Ectodermal cell (in vitro differentiated cells): Measurements from ENCODE around the gene STIP1.
"Not testable (repeated sequence)": the region's sequence is repeated elsewhere in the genome, so short reads cannot be mapped to it uniquely, and the experiment has no call there.

Source experiments
- H3K27ac ChIP-seq: 2 replicates; pipeline ENCODE4 v1.7.0; 2013; ENCODE audit warnings: mild to moderate bottlenecking, low read depth, low read length; ENCODE audit not compliant: insufficient read depth, poor library complexity, severe bottlenecking
- H3K27me3 ChIP-seq: 2 replicates; pipeline ENCODE4 v1.7.0; 2013; ENCODE audit warnings: mild to moderate bottlenecking, low read length; ENCODE audit not compliant: insufficient read depth, control insufficient read depth, poor library complexity, severe bottlenecking
- H3K36me3 ChIP-seq: one replicate; pipeline ENCODE4 v1.7.0; 2013; ENCODE audit warnings: low read length; ENCODE audit not compliant: control insufficient read depth, insufficient read depth
- H3K4me1 ChIP-seq: one replicate; pipeline ENCODE4 v1.7.0; 2013; ENCODE audit warnings: low read length; ENCODE audit not compliant: control insufficient read depth, insufficient read depth
- H3K4me3 ChIP-seq: 2 replicates; pipeline ENCODE4 v1.7.0; 2013; ENCODE audit warnings: low read depth, low read length, control low read depth; ENCODE audit not compliant: insufficient read depth
- H3K9me3 ChIP-seq: 2 replicates; pipeline ENCODE4 v1.7.0; 2013; ENCODE audit warnings: mild to moderate bottlenecking, low read length, moderate library complexity; ENCODE audit not compliant: control insufficient read depth
- WGBS, 2 experiments: methylation state at CpG; one replicate each; pipeline ENCODE4 v1.1.7; 2013; ENCODE audit warnings: missing lambda C conversion rate in 2 of 2; 5-methylcytosine and 5-hydroxymethylcytosine counted together

The STIP1 gene

DNA sequence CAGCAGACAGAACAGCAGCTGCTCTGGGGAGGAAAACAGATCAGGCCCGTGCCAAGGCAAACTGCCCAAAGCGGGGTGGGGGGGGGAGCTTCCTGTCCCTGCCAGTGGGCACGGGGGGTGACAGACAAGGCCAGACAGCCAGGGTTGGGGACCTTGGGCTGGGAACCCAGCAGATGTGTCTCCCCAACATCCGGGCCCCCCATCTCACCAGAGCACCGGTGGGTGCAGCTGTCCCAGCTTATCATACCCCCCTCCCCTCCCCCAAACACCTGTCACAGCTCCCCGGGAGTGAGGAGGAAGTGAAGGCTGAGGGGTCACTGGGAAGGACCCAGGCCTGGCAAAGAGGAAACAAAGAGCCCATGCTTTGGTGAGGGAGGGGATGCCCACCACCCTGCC, 59.4 kb downstream of the STIP1 start:
- no peak overlapping the region for H3K27ac ChIP-seq
- H3K4me1 ChIP-seq = peaks cover 26% of the 10 kb centered on the region

GRCh38 chr11:64245797-64246620, 60.0 kb downstream of the STIP1 start:
- no peak overlapping the region for H3K27ac ChIP-seq
- H3K36me3 ChIP-seq = peaks cover 5% of the 10 kb centered on the region
- H3K9me3 ChIP-seq = no peaks in the 10 kb centered on the region
- peak overlapping the region; percentile 76 for H3K4me3 ChIP-seq
- H3K27me3 ChIP-seq = peaks cover 10% of the 10 kb centered on the region
- WGBS, 2 experiments = 1% methylated on average over 46 of the region's 46 CpGs
- H3K4me1 ChIP-seq = peaks cover 32% of the 10 kb centered on the region

More for the DNA sequence above, 59.4 kb downstream of the STIP1 start:
- WGBS, 2 experiments = 39 to 47% methylated on average over 4 to 6 of the region's 6 CpGs
- peaks cover 7% of the 10 kb centered on the region for H3K27me3 ChIP-seq
- H3K9me3 ChIP-seq = no peaks in the 10 kb centered on the region
- H3K36me3 ChIP-seq = peaks cover 5% of the 10 kb centered on the region
- H3K4me3 ChIP-seq = peak overlapping the region; percentile 76

DNA sequence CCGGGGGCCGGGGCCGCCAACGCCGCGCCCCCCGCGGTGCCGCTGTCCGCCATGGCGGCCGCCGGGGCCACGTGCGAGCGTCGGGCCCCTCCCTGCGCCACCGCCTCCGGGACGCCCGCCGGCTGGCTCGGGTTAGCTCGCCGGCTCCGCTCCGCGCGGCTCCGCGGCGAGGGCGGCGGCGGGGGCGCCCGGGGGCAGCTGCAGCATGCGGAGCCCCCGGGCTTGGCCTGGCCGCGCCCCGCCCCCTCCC, 60.6 kb downstream of the STIP1 start:
- peaks cover 10% of the 10 kb centered on the region for H3K27me3 ChIP-seq
- 0% methylated on average over 43 of the region's 43 CpGs for WGBS, 2 experiments
- H3K27ac ChIP-seq, H3K9me3 ChIP-seq, H3K36me3 ChIP-seq: not testable (repeated sequence)
- H3K4me1 ChIP-seq = peaks cover 32% of the 10 kb centered on the region
- H3K4me3 ChIP-seq = peak overlapping the region; percentile 77

GRCh38 chr11:64246871-64247728, 61.1 kb downstream of the STIP1 start, which contains the start of gene PPP1R14B:
PPP1R14B (minus strand) TSS chr11:64246943; CDS start chr11:64246673, 270 bp downstream.
- peaks cover 31% of the 10 kb centered on the region for H3K4me1 ChIP-seq
- H3K4me3 ChIP-seq = peak within 1 kb of the TSS; percentile 77
- peaks cover 10% of the 10 kb centered on the region for H3K27me3 ChIP-seq
- WGBS, 2 experiments = 0% methylated on average over 69 to 74 of the region's 74 CpGs
- H3K9me3 ChIP-seq = no peaks in the 10 kb centered on the region
- H3K36me3 ChIP-seq = peaks cover 5% of the 10 kb centered on the region
- H3K27ac ChIP-seq = peak within 1 kb of the TSS; percentile 86

DNA sequence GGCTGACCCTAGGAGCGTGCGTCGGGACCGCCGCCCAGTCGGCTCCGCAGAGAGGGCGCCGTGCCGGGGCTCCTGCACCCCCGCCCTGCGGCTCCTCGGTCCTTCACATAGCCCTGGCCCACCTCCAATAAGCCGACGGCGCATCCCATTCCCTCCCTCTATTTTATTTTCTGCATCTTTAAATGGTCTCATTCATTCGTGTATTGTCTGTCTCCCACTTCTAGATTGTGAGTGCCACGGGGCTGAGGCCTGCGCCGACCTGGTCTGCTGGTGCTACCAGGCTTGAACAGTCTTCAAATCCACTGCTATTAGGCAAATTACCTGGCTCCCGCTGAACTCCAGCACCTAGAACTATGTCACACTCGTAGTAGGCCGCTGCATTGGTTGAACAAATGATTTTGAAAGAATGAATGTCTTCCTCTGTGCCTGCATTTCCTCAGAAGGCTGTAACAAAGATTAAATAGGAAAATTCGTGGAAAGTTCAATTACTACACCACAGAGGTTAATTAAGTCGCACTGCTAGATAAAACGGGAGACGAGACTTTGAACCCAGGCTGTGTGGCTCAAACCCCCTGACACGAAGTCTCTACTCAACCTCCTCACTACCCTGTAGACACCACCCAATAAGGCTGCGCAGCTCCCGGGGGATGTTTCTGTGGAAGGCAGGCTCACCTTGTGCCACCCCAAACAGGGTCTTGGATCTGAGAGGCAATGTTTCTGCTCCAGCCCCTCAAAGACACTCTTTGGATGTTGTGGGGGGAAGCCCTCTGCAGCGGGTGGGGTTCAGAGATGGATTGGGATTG, 62.0 kb downstream of the STIP1 start:
- WGBS, 2 experiments = 41% methylated on average over 31 of the region's 31 CpGs
- H3K4me1 ChIP-seq = peaks cover 27% of the 10 kb centered on the region
- H3K27ac ChIP-seq = no peak overlapping the region
- peaks cover 10% of the 10 kb centered on the region for H3K27me3 ChIP-seq
- no peaks in the 10 kb centered on the region for H3K9me3 ChIP-seq
- peak overlapping the region; percentile 77 for H3K4me3 ChIP-seq
- H3K36me3 ChIP-seq = peaks cover 5% of the 10 kb centered on the region

DNA sequence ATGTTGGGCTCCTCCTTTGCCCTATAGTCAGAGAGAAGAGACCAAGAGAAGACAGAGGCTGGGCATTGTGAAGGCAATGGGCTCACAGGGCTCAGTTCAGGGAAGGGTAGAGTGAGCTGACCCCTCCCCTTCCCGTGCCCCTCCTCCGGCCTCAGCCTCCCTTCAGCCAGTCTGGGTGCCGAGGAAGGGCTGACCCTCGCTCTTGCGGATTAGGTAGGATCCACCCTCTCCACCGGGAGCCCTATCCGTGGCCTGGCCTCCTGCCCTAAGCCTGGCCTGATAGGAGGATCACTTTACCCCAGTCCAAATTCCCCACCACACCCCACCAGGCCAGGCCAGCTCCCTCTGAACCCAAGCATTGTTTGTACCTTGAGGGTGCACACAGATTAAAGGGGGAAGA, 62.6 kb downstream of the STIP1 start:
- Histone ChIP-seq H3K9me3 (no peaks in the 10 kb centered on the region), H3K27ac (no peak overlapping the region), H3K4me3 (no peak overlapping the region), H3K27me3 (peaks cover 10% of the 10 kb centered on the region), H3K36me3 (peaks cover 1% of the 10 kb centered on the region), H3K4me1 (peaks cover 27% of the 10 kb centered on the region)
- WGBS, 2 experiments = 33 to 41% methylated on average over 7 of the region's 7 CpGs

DNA sequence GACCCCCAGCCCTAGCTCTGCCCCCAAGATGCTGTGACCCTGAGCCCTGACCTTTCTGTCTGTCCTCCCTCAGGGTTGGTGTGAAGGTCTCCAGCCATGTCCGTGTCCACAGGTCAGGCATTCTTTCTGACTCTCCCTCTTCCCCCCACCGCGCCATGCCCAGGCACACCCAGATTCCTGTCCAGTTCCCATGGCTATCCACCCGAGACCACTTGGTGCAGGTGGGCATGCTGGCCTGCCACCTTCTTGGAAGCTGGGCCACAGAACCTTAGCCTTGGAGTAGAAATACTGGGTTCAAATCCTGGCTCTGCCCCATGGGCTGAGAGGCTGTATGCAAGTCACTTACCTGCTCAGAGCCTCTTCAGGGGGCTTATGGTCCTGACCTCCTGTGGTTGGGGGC, 63.1 kb downstream of the STIP1 start:
- Histone ChIP-seq H3K36me3 (no peaks in the 10 kb centered on the region), H3K4me3 (no peak overlapping the region), H3K9me3 (no peaks in the 10 kb centered on the region), H3K27ac (no peak overlapping the region), H3K4me1 (peaks cover 27% of the 10 kb centered on the region), H3K27me3 (peaks cover 10% of the 10 kb centered on the region)
- 84 to 92% methylated on average over 4 of the region's 4 CpGs for WGBS, 2 experiments

- Histone ChIP-seq H3K4me1 (peaks cover 27% of the 10 kb centered on the region), H3K36me3 (no peaks in the 10 kb centered on the region), H3K27me3 (peaks cover 10% of the 10 kb centered on the region), H3K9me3 (no peaks in the 10 kb centered on the region), H3K27ac (no peak overlapping the region), H3K4me3 (peak overlapping the region; percentile 70)
- WGBS, 2 experiments = 65 to 71% methylated on average over 8 of the region's 8 CpGs
Observed at GRCh38 chr11:64249563-64250414, 63.8 kb downstream of the STIP1 start.

DNA sequence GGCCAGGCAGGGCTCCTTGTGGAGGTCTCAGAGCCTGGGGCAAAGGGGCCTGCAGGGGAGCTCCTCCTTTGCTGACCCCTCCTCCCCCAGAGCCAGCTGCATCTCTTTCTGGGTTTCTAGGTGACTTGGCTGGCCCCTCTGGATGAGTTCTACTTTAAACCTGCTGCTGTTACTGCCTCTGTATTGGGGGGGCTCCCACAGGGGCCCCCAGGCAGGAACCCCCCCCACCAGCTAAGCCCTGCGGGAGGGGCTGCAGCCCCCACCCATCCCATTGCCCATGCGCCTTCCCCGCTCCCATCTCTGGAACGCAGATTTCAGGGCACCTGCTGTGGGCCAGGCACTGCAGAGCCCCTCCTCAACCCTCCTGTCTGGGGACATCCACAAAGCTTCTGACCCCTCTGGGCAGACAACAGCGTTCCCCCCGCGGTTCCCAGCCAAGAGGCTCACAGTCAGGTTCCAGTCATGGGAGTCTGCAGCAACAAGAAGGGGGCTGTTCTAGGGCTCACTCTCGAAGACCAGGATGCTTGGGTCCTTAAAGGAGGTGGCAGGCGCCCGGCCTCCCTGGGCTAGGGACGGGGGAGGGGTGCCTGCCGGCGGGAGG, 64.5 kb downstream of the STIP1 start:
- WGBS, 2 experiments = 3 to 4% methylated on average over 13 of the region's 13 CpGs
- no peaks in the 10 kb centered on the region for H3K9me3 ChIP-seq
- peak overlapping the region; percentile 70 for H3K4me3 ChIP-seq
- no peaks in the 10 kb centered on the region for H3K36me3 ChIP-seq
- peaks cover 20% of the 10 kb centered on the region for H3K4me1 ChIP-seq
- no peak overlapping the region for H3K27ac ChIP-seq
- H3K27me3 ChIP-seq = peaks cover 10% of the 10 kb centered on the region
